HCT116 (cell line): Measurements from ENCODE around the gene LATS1. TPM values are rescaled to one million over a fixed set of nuclear protein-coding genes. Genes with fewer than 3 reads are reported as not detected.

ENCODE experiments used
- ATAC-seq: fragments of 200-7000 bp; cut with Tn5 transposase; 2 replicates; pipeline ENCODE4 v1.9.1; 2020; ENCODE audit warnings: mild to moderate bottlenecking, moderate library complexity
- BruUV-seq: library from RNA; stranded (reverse); fragments of 400-500 nt; replicated peaks from 2 replicates; lab custom pipeline; 2021; lab: Mats Ljungman, UMichigan
- CTCF ChIA-PET: fragments of 300-600 bp; sonication (Branson Sonifier 250); formaldehyde crosslinking; loops from one replicate; lab custom pipeline; 2021; ENCODE audit warnings: antibody characterized with exemption; lab: Charles Lee
- POLR2A ChIA-PET: fragments of 300-600, 350-600 bp; sonication (Branson Sonifier 250); formaldehyde crosslinking; loops from one replicate; lab custom pipeline; 2021; ENCODE audit warnings: antibody characterized with exemption; lab: Charles Lee
- RAD21 ChIA-PET, 2 experiments: fragments of 300-600 bp; sonication (Branson Sonifier 250); formaldehyde crosslinking; loops; one replicate each; lab custom pipeline; 2023; ENCODE audit warnings: low total read pairs in 2 of 2; ENCODE audit not compliant: uncharacterized antibody in 2 of 2, unreplicated experiment in 2 of 2, low non-redundant PET in 1 of 2; lab: Charles Lee
- DNase-seq: peaks from one replicate; pipeline ENCODE4 v3.0.0-alpha.2; 2010; ENCODE audit warnings: low read depth, low spot score
- H2AFZ ChIP-seq: fragments of 200-600 bp; shearing (Covaris generic), sonication (generic); 2 replicates; pipeline ENCODE4 v1.6.1; 2017; ENCODE audit warnings: low read depth, mixed run types, mixed read lengths, antibody characterized with exemption, low read length; ENCODE audit not compliant: poor library complexity, severe bottlenecking
- H3K27ac ChIP-seq: 2 replicates; pipeline ENCODE4 v1.5.1; 2012; ENCODE audit warnings: low read depth, low read length
- H3K27me3 ChIP-seq: fragments of 200-600 bp; sonication (generic); 2 replicates; pipeline ENCODE4 v1.6.1; 2016; ENCODE audit warnings: mixed run types, low read length, mixed read lengths; ENCODE audit not compliant: insufficient read depth
- H3K36me3 ChIP-seq, 2 experiments: fragments of 200-500 bp in 1 of 2; fragments of 200-600 bp in 1 of 2; sonication (Bioruptor generic) in 1 of 2; sonication (generic) in 1 of 2; 2 replicates each; pipeline versions ENCODE4 v1.5.1 to v1.6.1; 2014 to 2016; ENCODE audit warnings: low read length in 2 of 2, inconsistent platforms in 1 of 2, mixed read lengths in 1 of 2, mixed run types in 1 of 2; ENCODE audit not compliant: insufficient read depth in 2 of 2, control insufficient read depth in 1 of 2
- H3K4me1 ChIP-seq, 2 experiments: fragments of 200-600 bp in 1 of 2; sonication (generic) in 1 of 2; 2 replicates each; pipeline versions ENCODE4 v1.5.1 to v1.6.1; 2012 to 2017; ENCODE audit warnings: low read length in 2 of 2, inconsistent platforms in 1 of 2, mild to moderate bottlenecking in 1 of 2, mixed read lengths in 1 of 2, mixed run types in 1 of 2, moderate library complexity in 1 of 2; ENCODE audit not compliant: insufficient read depth in 2 of 2, control insufficient read depth in 1 of 2
- H3K4me2 ChIP-seq: fragments of 200-600 bp; sonication (generic); 2 replicates; pipeline ENCODE4 v1.6.1; 2017; ENCODE audit warnings: mixed run types, low read length, mixed read lengths
- H3K4me3 ChIP-seq, 2 experiments: fragments of 200-600 bp in 1 of 2; sonication (generic) in 1 of 2; replicated peaks in 1 of 2; 2 replicates each; pipeline ENCODE4 v1.5.1; 2011 to 2016; ENCODE audit warnings: low read length in 2 of 2, control low read depth in 1 of 2, low read depth in 1 of 2, mild to moderate bottlenecking in 1 of 2, mixed read lengths in 1 of 2, mixed run types in 1 of 2
- H3K79me2 ChIP-seq: fragments of 200-600 bp; sonication (generic); 2 replicates; pipeline ENCODE4 v1.6.1; 2017; ENCODE audit warnings: mild to moderate bottlenecking, mixed run types, low read length, moderate library complexity, mixed read lengths; ENCODE audit not compliant: insufficient read depth
- H3K9ac ChIP-seq: fragments of 200-600 bp; sonication (generic); 2 replicates; pipeline ENCODE4 v1.6.1; 2016; ENCODE audit warnings: low read length, mixed read lengths
- H3K9me2 ChIP-seq: fragments of 200-600 bp; sonication (generic), shearing (Covaris generic); 2 replicates; pipeline ENCODE4 v1.6.1; 2017; ENCODE audit warnings: mixed run types, mild to moderate bottlenecking, moderate library complexity; ENCODE audit not compliant: insufficient read depth
- H3K9me3 ChIP-seq, 2 experiments: fragments of 200-500 bp in 1 of 2; fragments of 200-600 bp in 1 of 2; sonication (Bioruptor generic) in 1 of 2; sonication (generic) in 1 of 2; 2 replicates each; pipeline ENCODE4 v1.6.1; 2014 to 2017; ENCODE audit warnings: low read length in 2 of 2, mixed read lengths in 2 of 2, inconsistent platforms in 1 of 2, low read depth in 1 of 2, mild to moderate bottlenecking in 1 of 2, mixed run types in 1 of 2, moderate library complexity in 1 of 2; ENCODE audit not compliant: control insufficient read depth in 1 of 2, insufficient read depth in 1 of 2
- H4K20me1 ChIP-seq: fragments of 200-600 bp; sonication (generic), shearing (Covaris generic); 2 replicates; pipeline ENCODE4 v1.6.1; 2017; ENCODE audit warnings: mixed run types, mild to moderate bottlenecking, moderate library complexity; ENCODE audit not compliant: insufficient read depth
- EGR1 ChIP-seq: IDR thresholded peaks from 2 replicates; pipeline ENCODE4 v1.6.1; 2012; ENCODE audit warnings: low read depth
- ELF1 ChIP-seq: IDR thresholded peaks from 2 replicates; pipeline ENCODE4 v1.6.1; 2012; ENCODE audit warnings: low read depth, borderline replicate concordance
- EZH2 ChIP-seq: fragments of 200-600 bp; sonication (generic); IDR thresholded peaks from 2 replicates; pipeline ENCODE4 v1.6.1; 2017; ENCODE audit warnings: antibody characterized with exemption, mixed run types
- FOSL1 ChIP-seq: IDR thresholded peaks from 2 replicates; pipeline ENCODE4 v1.6.1; 2012; ENCODE audit warnings: low read depth
- RAD21 ChIP-seq: IDR thresholded peaks from 2 replicates; pipeline ENCODE4 v1.6.1; 2012; ENCODE audit warnings: low read depth, mild to moderate bottlenecking
- REST ChIP-seq: IDR thresholded peaks from 2 replicates; pipeline ENCODE4 v1.6.1; 2012; ENCODE audit warnings: low read depth
- SP1 ChIP-seq: IDR thresholded peaks from 2 replicates; pipeline ENCODE4 v1.6.1; 2012; ENCODE audit warnings: low read depth
- YY1 ChIP-seq: IDR thresholded peaks from 2 replicates; pipeline ENCODE4 v1.6.1; 2011; ENCODE audit warnings: low read length, low read depth, moderate library complexity, mild to moderate bottlenecking; ENCODE audit not compliant: insufficient replicate concordance; ENCODE audit errors: extremely low read depth
- ZFX ChIP-seq: fragments of 450-650 bp; IDR thresholded peaks from 2 replicates; pipeline ENCODE4 v1.6.1; 2017
- intact Hi-C: fragments of 100-400 bp; cut with micrococcal nuclease; formaldehyde crosslinking; loops from 2 replicates; pipeline ENCODE4 v1.10.0; 2022
- total RNA-seq: library from RNA; stranded (reverse); gene quantifications from one replicate; pipeline ENCODE4 v1.2.1, GENCODE V29; 2021; ENCODE audit not compliant: unreplicated experiment
- TF ChIP-seq, protein P1 (sequence below): IDR thresholded peaks from 2 replicates; pipeline ENCODE4 v1.6.1; 2011; ENCODE audit warnings: mild to moderate bottlenecking, low read length, moderate library complexity; ENCODE audit not compliant: insufficient replicate concordance; ENCODE audit errors: extremely low read depth

LATS1 gene
- total RNA-seq, 1 experiment from 2014 or later: 21.6 TPM

DNA sequence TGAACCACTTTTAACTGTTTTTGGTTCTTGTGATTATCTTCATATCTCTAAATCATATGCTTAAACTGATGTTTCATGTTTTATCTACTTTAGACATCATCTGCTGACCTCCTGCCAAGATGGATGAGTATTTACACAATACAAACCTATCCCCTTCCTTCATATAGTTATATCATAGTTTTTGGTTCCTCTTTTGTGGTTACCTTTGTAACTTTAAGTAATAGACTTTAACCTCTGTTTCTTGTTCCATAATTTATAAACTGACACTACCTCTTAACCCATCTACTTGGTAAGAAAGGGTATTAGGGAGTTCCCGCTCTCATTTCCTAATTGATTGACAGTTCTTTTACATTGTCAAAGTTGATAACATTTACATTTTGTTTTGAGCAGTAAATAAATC is 43.5 kb upstream of the LATS1 start:
- no TSS peak for BruUV-seq
- intact Hi-C loops: no loop called here
- Histone ChIP-seq H3K27ac (no peak overlapping the region), H4K20me1 (no peaks in the 10 kb centered on the region), H3K36me3 (peaks cover 2 to 6% of the 10 kb centered on the region in 2 experiments; a peak in 2 of 4 replicates), H2AFZ (no peak overlapping the region), H3K9me2 (no peaks in the 10 kb centered on the region), H3K27me3 (no peaks in the 10 kb centered on the region), H3K79me2 (peaks cover 86% of the 10 kb centered on the region), H3K9ac (no peak overlapping the region), H3K9me3 (peaks cover 0 to 5% of the 10 kb centered on the region in 2 experiments; a peak in 1 of 4 replicates), H3K4me1 (peaks cover 0 to 2% of the 10 kb centered on the region in 2 experiments; a peak in 2 of 4 replicates), H3K4me3 (no peak overlapping the region), H3K4me2 (no peak overlapping the region)
- ATAC-seq: no peak
- CTCF ChIA-PET: no interaction called here
- POLR2A ChIA-PET: no interaction called here
- no peak for DNase-seq
- RAD21 ChIA-PET: no interaction called here
- TF ChIP-seq FOSL1: no peak
- no peak for TF ChIP-seq SP1
- no peak for TF ChIP-seq EZH2
- no peak for TF ChIP-seq REST
- TF ChIP-seq ELF1: no peak
- TF ChIP-seq, protein P1, sequence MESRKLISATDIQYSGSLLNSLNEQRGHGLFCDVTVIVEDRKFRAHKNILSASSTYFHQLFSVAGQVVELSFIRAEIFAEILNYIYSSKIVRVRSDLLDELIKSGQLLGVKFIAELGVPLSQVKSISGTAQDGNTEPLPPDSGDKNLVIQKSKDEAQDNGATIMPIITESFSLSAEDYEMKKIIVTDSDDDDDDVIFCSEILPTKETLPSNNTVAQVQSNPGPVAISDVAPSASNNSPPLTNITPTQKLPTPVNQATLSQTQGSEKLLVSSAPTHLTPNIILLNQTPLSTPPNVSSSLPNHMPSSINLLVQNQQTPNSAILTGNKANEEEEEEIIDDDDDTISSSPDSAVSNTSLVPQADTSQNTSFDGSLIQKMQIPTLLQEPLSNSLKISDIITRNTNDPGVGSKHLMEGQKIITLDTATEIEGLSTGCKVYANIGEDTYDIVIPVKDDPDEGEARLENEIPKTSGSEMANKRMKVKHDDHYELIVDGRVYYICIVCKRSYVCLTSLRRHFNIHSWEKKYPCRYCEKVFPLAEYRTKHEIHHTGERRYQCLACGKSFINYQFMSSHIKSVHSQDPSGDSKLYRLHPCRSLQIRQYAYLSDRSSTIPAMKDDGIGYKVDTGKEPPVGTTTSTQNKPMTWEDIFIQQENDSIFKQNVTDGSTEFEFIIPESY: no peak
- no peak for TF ChIP-seq RAD21
- no peak for TF ChIP-seq ZFX
- no peak for TF ChIP-seq YY1
- TF ChIP-seq EGR1: no peak
- TF ChIP-seq, all 23 proteins: peak for 0
